Measurements from ENCODE around the gene DOCK9.

Gene DOCK9

GRCh38 chr13:98858191-98858590, 119.7 kb downstream of the DOCK9 start:
- H3K9me3 ChIP-seq (ENCODE audit: low read length), result no peaks in the 10 kb centered on the region
- H3F3A ChIP-seq (ENCODE audit: insufficient read depth, low read length), result no peaks in the 10 kb centered on the region
- no peaks in the 10 kb centered on the region for H3K27me3 ChIP-seq (ENCODE audit: insufficient read depth, low read length)
- H3K4me2 ChIP-seq (ENCODE audit: low read length), result no peak overlapping the region
- no peak overlapping the region for H2AFZ ChIP-seq (ENCODE audit: low read length)
- H3K79me2 ChIP-seq (ENCODE audit: insufficient read depth, low read length), result no peaks in the 10 kb centered on the region
- no peaks in the 10 kb centered on the region for H3K36me3 ChIP-seq (ENCODE audit: insufficient read depth, low read length)
- H3K27ac ChIP-seq (ENCODE audit: low read depth, low read length, poor library complexity, severe bottlenecking), result no peak overlapping the region
- H4K20me1 ChIP-seq (ENCODE audit: insufficient read depth, low read length), result no peaks in the 10 kb centered on the region
- TF ChIP-seq CTCF (IDR thresholded peaks at IDR 0.05; ENCODE audit: low read length), result no peak
- no peak for TF ChIP-seq EZH2 (IDR thresholded peaks at IDR 0.05; ENCODE audit: borderline replicate concordance, low read length)
- H3K4me1 ChIP-seq (ENCODE audit: insufficient read depth, low read length, severe bottlenecking), result no peaks in the 10 kb centered on the region
- no peak overlapping the region for H3K9ac ChIP-seq (ENCODE audit: low read length)
- H3K9me2 ChIP-seq (ENCODE audit: low read depth, low read length), result no peaks in the 10 kb centered on the region
- no peak overlapping the region for H3K4me3 ChIP-seq (ENCODE audit: low read depth, low read length, poor library complexity, severe bottlenecking)

GRCh38 chr13:98856983-98857382, 120.9 kb downstream of the DOCK9 start:
- Histone ChIP-seq H2AFZ (ENCODE audit: low read length) (no peak overlapping the region), H3K9me2 (ENCODE audit: low read depth, low read length) (no peaks in the 10 kb centered on the region), H4K20me1 (ENCODE audit: insufficient read depth, low read length) (no peaks in the 10 kb centered on the region), H3K79me2 (ENCODE audit: insufficient read depth, low read length) (no peaks in the 10 kb centered on the region), H3K4me1 (ENCODE audit: insufficient read depth, low read length, severe bottlenecking) (no peaks in the 10 kb centered on the region), H3K27me3 (ENCODE audit: insufficient read depth, low read length) (no peaks in the 10 kb centered on the region), H3F3A (ENCODE audit: insufficient read depth, low read length) (no peaks in the 10 kb centered on the region), H3K9me3 (ENCODE audit: low read length) (no peaks in the 10 kb centered on the region), H3K36me3 (ENCODE audit: insufficient read depth, low read length) (no peaks in the 10 kb centered on the region), H3K27ac (ENCODE audit: low read depth, low read length, poor library complexity, severe bottlenecking) (no peak overlapping the region), H3K4me2 (ENCODE audit: low read length) (no peak overlapping the region), H3K4me3 (ENCODE audit: low read depth, low read length, poor library complexity, severe bottlenecking) (no peak overlapping the region), H3K9ac (ENCODE audit: low read length) (no peak overlapping the region)
- TF ChIP-seq CTCF (IDR thresholded peaks at IDR 0.05; ENCODE audit: low read length) (no peak), EZH2 (IDR thresholded peaks at IDR 0.05; ENCODE audit: borderline replicate concordance, low read length) (no peak)

- Histone ChIP-seq H3K27me3 (ENCODE audit: insufficient read depth, low read length) (no peaks in the 10 kb centered on the region), H3K27ac (ENCODE audit: low read depth, low read length, poor library complexity, severe bottlenecking) (no peak overlapping the region), H3K4me2 (ENCODE audit: low read length) (no peak overlapping the region), H3K79me2 (ENCODE audit: insufficient read depth, low read length) (no peaks in the 10 kb centered on the region), H3K9ac (ENCODE audit: low read length) (no peak overlapping the region), H3K9me3 (ENCODE audit: low read length) (no peaks in the 10 kb centered on the region), H4K20me1 (ENCODE audit: insufficient read depth, low read length) (no peaks in the 10 kb centered on the region), H3F3A (ENCODE audit: insufficient read depth, low read length) (no peaks in the 10 kb centered on the region), H3K4me3 (ENCODE audit: low read depth, low read length, poor library complexity, severe bottlenecking) (no peak overlapping the region), H2AFZ (ENCODE audit: low read length) (no peak overlapping the region), H3K9me2 (ENCODE audit: low read depth, low read length) (no peaks in the 10 kb centered on the region), H3K36me3 (ENCODE audit: insufficient read depth, low read length) (no peaks in the 10 kb centered on the region), H3K4me1 (ENCODE audit: insufficient read depth, low read length, severe bottlenecking) (no peaks in the 10 kb centered on the region)
- no peak for TF ChIP-seq CTCF (IDR thresholded peaks at IDR 0.05; ENCODE audit: low read length)
- no peak for TF ChIP-seq EZH2 (IDR thresholded peaks at IDR 0.05; ENCODE audit: borderline replicate concordance, low read length)
Observed at GRCh38 chr13:98854448-98854847, 123.4 kb downstream of the DOCK9 start.
